NCI-H2227 (cell line): ENCODE data around the gene PSMD6.

Source experiments
- DNase-seq: peaks from one replicate; lab custom pipeline; 2025; ENCODE audit not compliant: unreplicated experiment; lab: John Stamatoyannopoulos, UW

The PSMD6 gene

GRCh38 chr3:64023187-64023860, at the start of gene PSMD6:
PSMD6 (minus strand) TSS chr3:64023494; CDS start chr3:64023419, 75 bp downstream.
- DNase-seq: peak; percentile 88

GRCh38 chr3:64072126-64072525, 48.8 kb upstream of the PSMD6 start:
- no peak for DNase-seq

- DNase-seq: no peak
Observed at GRCh38 chr3:64070704-64071103, 47.4 kb upstream of the PSMD6 start.

GRCh38 chr3:64067506-64068346, 44.4 kb upstream of the PSMD6 start:
- no peak for DNase-seq

- no peak for DNase-seq
Observed at GRCh38 chr3:64064804-64065203, 41.5 kb upstream of the PSMD6 start.

- no peak for DNase-seq
Observed at GRCh38 chr3:64063983-64064438, 40.7 kb upstream of the PSMD6 start.

GRCh38 chr3:64063207-64063982, 40.1 kb upstream of the PSMD6 start:
- DNase-seq: no peak

GRCh38 chr3:64061628-64062027, 38.3 kb upstream of the PSMD6 start:
- DNase-seq: no peak

GRCh38 chr3:64059484-64060175, 36.3 kb upstream of the PSMD6 start:
- no peak for DNase-seq

- peak; percentile 63 for DNase-seq
Observed at GRCh38 chr3:64058566-64058965, 35.3 kb upstream of the PSMD6 start.

- no peak for DNase-seq
Observed at GRCh38 chr3:64057231-64057630, 33.9 kb upstream of the PSMD6 start.

GRCh38 chr3:64056606-64057180, 33.4 kb upstream of the PSMD6 start:
- DNase-seq: no peak

GRCh38 chr3:64055076-64055475, 31.8 kb upstream of the PSMD6 start:
- DNase-seq: no peak

- no peak for DNase-seq
Observed at GRCh38 chr3:64054488-64054887, 31.2 kb upstream of the PSMD6 start.

- peak; percentile 50 for DNase-seq
Observed at GRCh38 chr3:64053581-64053980, 30.3 kb upstream of the PSMD6 start.

- DNase-seq: no peak
Observed at GRCh38 chr3:64053117-64053516, 29.8 kb upstream of the PSMD6 start.

- DNase-seq: no peak
Observed at GRCh38 chr3:64049832-64050231, 26.5 kb upstream of the PSMD6 start.

GRCh38 chr3:64049136-64049535, 25.8 kb upstream of the PSMD6 start:
- DNase-seq: no peak

- no peak for DNase-seq
Observed at GRCh38 chr3:64048631-64049061, 25.4 kb upstream of the PSMD6 start.

- DNase-seq: no peak
Observed at GRCh38 chr3:64047787-64048186, 24.5 kb upstream of the PSMD6 start.
